ENCODE measurements around the gene FNDC8.
"Not testable (repeated sequence)": the region's sequence is repeated elsewhere in the genome, so short reads cannot be mapped to it uniquely, and the experiment has no call there.

Gene FNDC8

DNA sequence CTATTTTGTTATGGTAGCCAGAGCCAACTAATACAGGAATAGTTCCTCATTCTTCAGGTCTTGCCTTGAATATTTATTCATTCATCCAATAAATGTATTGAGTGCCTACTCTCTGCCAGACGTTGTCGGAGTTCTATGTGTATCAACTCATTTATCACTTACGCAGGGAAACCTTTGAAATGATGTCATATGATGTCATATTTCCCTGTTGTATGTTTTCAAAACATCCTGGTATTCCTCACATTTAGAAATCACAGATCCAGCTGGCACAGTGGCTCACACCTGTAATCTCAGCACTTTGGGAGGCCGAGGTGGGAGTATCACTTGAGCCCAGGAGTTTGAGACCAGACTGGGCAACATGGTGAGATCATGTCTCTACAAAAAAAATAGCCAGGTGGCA, 23.4 kb downstream of the FNDC8 start:
- no peaks in the 10 kb centered on the region for H3K27me3 ChIP-seq (ENCODE audit: control insufficient read depth, insufficient read depth, low read length)
- H3K9me3 ChIP-seq (ENCODE audit: control insufficient read depth, insufficient read depth, low read depth, low read length) = no peaks in the 10 kb centered on the region
- no peak overlapping the region for H3K27ac ChIP-seq (ENCODE audit: low read depth, low read length)
- no peaks in the 10 kb centered on the region for H3K4me1 ChIP-seq (ENCODE audit: control insufficient read depth, insufficient read depth, low read length)
- no peak overlapping the region for H3K9ac ChIP-seq (ENCODE audit: low read length)
- no peak overlapping the region for H3K4me3 ChIP-seq (ENCODE audit: low read depth, low read length)
- H3K36me3 ChIP-seq (ENCODE audit: control insufficient read depth, insufficient read depth, low read length) = peaks cover 2% of the 10 kb centered on the region

DNA sequence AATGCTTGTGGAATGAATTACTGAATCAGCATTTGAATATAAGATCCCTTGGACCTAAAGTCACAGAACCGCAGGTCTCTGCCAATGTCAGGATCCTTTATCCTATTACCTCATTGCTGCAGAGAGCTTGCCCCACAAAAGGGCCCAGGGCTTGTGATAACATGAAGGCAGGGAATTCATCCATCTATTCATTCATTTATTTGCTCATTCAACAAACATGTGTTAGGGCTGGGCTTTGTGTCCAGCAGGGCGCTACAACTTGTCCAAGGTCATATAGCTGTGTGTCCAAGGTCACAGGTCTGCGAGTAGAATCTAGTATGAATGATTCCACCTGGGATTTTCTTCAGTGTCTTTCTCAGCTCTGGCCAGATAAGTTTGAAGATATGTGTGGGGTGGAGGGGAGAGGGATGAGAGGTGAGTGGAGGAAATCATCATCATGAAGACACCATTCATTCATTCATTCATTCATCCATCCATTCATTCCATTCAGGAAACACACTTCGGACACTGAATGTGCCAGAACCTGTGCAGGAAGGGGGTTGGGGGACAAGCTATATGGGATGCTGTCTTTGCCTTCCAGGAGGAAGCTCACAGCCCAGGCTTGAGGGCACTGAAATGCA, 24.9 kb downstream of the FNDC8 start:
- H3K4me1 ChIP-seq (ENCODE audit: control insufficient read depth, insufficient read depth, low read length) = no peaks in the 10 kb centered on the region
- H3K4me3 ChIP-seq (ENCODE audit: low read depth, low read length) = no peak overlapping the region
- no peaks in the 10 kb centered on the region for H3K36me3 ChIP-seq (ENCODE audit: control insufficient read depth, insufficient read depth, low read length)
- no peaks in the 10 kb centered on the region for H3K27me3 ChIP-seq (ENCODE audit: control insufficient read depth, insufficient read depth, low read length)
- no peak overlapping the region for H3K9ac ChIP-seq (ENCODE audit: low read length)
- H3K27ac ChIP-seq (ENCODE audit: low read depth, low read length) = no peak overlapping the region
- H3K9me3 ChIP-seq (ENCODE audit: control insufficient read depth, insufficient read depth, low read depth, low read length) = no peaks in the 10 kb centered on the region

DNA sequence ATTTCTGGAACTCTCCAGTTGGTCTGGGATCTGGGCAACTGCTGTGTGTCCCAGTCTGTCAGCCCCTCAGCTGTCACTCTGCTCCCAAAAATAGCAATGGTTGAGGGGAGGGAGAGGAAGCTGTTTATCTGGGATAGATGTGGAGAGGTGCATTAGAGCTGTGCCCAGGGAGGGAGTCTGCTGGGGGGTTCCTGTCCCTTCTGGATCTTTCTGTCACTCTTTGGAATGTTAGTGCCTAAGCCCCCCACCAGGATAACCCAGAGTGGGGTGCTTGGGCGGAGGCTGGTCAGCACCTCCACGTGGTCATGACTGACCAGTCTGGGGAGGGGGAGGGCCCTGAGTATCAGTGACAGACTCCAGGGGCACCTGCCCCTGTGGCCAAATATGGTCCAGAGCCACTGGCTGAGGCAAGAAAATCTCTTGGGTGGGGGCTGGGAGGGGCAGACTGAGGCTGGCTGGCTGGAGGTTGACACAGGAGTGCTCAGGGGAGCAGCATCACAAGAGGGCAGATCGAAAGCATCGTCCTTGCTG, 26.0 kb downstream of the FNDC8 start, which contains the start of gene UNC45B:
TSS of gene UNC45B (plus strand) at position 443 of the 531 bp plus-strand sequence. CDS start 447 bp downstream, outside the sequence.
- no peaks in the 10 kb centered on the region for H3K4me1 ChIP-seq (ENCODE audit: control insufficient read depth, insufficient read depth, low read length)
- H3K9ac ChIP-seq (ENCODE audit: low read length) = no peak within 1 kb of the TSS
- no peak within 1 kb of the TSS for H3K4me3 ChIP-seq (ENCODE audit: low read depth, low read length)
- H3K27me3 ChIP-seq (ENCODE audit: control insufficient read depth, insufficient read depth, low read length) = no peaks in the 10 kb centered on the region
- no peaks in the 10 kb centered on the region for H3K36me3 ChIP-seq (ENCODE audit: control insufficient read depth, insufficient read depth, low read length)
- H3K27ac ChIP-seq (ENCODE audit: low read depth, low read length) = no peak within 1 kb of the TSS
- H3K9me3 ChIP-seq (ENCODE audit: control insufficient read depth, insufficient read depth, low read depth, low read length) = no peaks in the 10 kb centered on the region

DNA sequence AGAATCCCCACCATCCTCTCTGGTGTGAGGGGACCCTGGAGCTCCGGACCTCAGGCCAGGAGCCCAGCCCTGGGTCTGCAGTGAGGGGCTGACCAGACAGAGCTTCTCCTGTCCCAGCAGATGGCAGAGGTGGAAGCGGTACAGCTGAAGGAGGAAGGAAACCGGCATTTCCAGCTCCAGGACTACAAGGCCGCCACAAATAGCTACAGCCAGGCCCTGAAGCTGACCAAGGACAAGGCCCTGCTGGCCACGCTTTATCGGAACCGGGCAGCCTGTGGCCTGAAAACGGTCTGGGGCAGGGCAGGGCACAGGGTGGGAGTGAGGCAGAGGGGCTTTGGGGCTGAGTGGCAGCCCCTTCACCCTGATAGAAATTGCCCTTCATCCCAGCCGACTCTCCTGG, 26.7 kb downstream of the FNDC8 start:
- H3K4me3 ChIP-seq (ENCODE audit: low read depth, low read length) = no peak overlapping the region
- no peaks in the 10 kb centered on the region for H3K27me3 ChIP-seq (ENCODE audit: control insufficient read depth, insufficient read depth, low read length)
- H3K9ac ChIP-seq (ENCODE audit: low read length) = no peak overlapping the region
- H3K36me3 ChIP-seq (ENCODE audit: control insufficient read depth, insufficient read depth, low read length) = no peaks in the 10 kb centered on the region
- H3K9me3 ChIP-seq (ENCODE audit: control insufficient read depth, insufficient read depth, low read depth, low read length) = no peaks in the 10 kb centered on the region
- H3K4me1 ChIP-seq (ENCODE audit: control insufficient read depth, insufficient read depth, low read length) = no peaks in the 10 kb centered on the region
- H3K27ac ChIP-seq (ENCODE audit: low read depth, low read length) = no peak overlapping the region

DNA sequence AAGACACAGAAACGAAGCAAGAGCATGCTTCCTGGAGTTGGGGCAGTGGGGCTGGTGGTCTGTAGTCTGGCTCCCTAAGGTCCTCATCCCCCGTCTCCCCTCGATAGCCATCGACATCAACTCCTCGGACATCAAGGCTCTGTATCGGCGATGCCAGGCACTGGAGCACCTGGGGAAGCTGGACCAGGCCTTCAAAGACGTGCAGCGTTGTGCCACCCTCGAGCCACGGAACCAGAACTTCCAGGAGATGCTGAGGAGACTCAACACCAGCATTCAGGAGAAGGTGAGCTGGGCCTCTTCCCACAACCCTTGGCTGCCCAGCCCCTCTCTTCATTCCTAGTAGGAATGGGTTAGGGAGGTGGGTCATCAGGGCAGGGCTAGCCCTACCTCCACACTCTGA, 28.5 kb downstream of the FNDC8 start:
- H3K27ac ChIP-seq (ENCODE audit: low read depth, low read length) = no peak overlapping the region
- H3K4me3 ChIP-seq (ENCODE audit: low read depth, low read length) = no peak overlapping the region
- no peaks in the 10 kb centered on the region for H3K4me1 ChIP-seq (ENCODE audit: control insufficient read depth, insufficient read depth, low read length)
- no peaks in the 10 kb centered on the region for H3K36me3 ChIP-seq (ENCODE audit: control insufficient read depth, insufficient read depth, low read length)
- no peaks in the 10 kb centered on the region for H3K9me3 ChIP-seq (ENCODE audit: control insufficient read depth, insufficient read depth, low read depth, low read length)
- H3K27me3 ChIP-seq (ENCODE audit: control insufficient read depth, insufficient read depth, low read length) = no peaks in the 10 kb centered on the region; the same call in 1 of the 2 replicates
- H3K9ac ChIP-seq (ENCODE audit: low read length) = no peak overlapping the region

DNA sequence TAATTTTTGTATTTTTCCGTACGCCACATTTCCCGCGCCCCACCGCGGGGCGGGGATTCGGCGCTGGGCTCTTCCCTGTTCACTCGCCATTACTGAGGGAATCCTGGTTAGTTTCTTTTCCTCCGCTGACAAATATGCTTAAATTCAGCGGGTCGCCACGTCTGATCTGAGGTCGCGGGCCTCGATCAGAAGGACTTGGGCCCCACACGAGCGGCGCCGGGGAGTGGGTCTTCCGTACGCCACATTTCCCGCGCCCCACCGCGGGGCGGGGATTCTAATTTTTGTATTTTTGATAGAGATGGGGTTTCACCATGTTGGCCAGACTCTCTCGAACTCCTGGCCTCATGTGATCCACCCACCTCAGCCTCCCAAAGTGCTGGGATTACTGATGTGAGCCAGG, 29.7 kb downstream of the FNDC8 start:
- H3K27me3 ChIP-seq (ENCODE audit: control insufficient read depth, insufficient read depth, low read length); H3K36me3 ChIP-seq (ENCODE audit: control insufficient read depth, insufficient read depth, low read length); H3K9ac ChIP-seq (ENCODE audit: low read length); H3K27ac ChIP-seq (ENCODE audit: low read depth, low read length); H3K4me3 ChIP-seq (ENCODE audit: low read depth, low read length); H3K4me1 ChIP-seq (ENCODE audit: control insufficient read depth, insufficient read depth, low read length); H3K9me3 ChIP-seq (ENCODE audit: control insufficient read depth, insufficient read depth, low read depth, low read length): not testable (repeated sequence)

DNA sequence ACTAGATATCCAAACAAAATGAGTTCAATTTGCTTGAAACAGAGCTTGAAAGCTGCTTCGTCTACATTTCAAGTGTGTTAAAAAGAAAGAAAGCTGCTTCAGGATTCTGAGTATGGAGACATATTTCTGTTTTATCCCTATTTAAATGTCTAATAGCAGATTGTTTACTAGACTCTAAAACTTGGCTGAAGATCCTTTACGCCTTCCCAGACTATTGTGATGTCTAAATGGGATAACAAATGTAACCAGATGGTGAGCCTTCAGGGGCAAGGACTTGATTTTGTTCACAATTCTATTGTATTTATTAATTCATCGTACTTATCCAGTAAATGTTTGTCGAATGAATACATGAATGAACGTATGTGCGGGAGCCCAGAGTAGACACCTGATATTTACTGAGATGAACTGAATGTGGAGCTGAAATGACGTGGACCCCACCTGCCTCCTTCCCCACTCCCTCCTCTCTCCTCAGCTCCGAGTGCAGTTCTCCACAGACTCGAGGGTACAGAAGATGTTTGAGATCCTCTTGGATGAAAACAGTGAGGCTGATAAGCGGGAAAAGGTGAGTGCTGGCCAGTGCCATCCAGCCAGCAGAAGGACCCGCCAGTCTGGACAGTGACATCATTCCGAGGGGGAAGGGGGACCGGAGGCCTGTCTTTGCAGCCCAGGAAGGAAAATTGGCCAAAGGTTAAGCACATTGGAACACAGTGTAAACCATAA, 31.2 kb downstream of the FNDC8 start:
- Histone ChIP-seq H3K4me3 (ENCODE audit: low read depth, low read length) (no peak overlapping the region), H3K36me3 (ENCODE audit: control insufficient read depth, insufficient read depth, low read length) (no peaks in the 10 kb centered on the region), H3K9ac (ENCODE audit: low read length) (no peak overlapping the region), H3K27me3 (ENCODE audit: control insufficient read depth, insufficient read depth, low read length) (no peaks in the 10 kb centered on the region; the same call in 1 of the 2 replicates), H3K27ac (ENCODE audit: low read depth, low read length) (no peak overlapping the region), H3K9me3 (ENCODE audit: control insufficient read depth, insufficient read depth, low read depth, low read length) (no peaks in the 10 kb centered on the region), H3K4me1 (ENCODE audit: control insufficient read depth, insufficient read depth, low read length) (no peaks in the 10 kb centered on the region)

DNA sequence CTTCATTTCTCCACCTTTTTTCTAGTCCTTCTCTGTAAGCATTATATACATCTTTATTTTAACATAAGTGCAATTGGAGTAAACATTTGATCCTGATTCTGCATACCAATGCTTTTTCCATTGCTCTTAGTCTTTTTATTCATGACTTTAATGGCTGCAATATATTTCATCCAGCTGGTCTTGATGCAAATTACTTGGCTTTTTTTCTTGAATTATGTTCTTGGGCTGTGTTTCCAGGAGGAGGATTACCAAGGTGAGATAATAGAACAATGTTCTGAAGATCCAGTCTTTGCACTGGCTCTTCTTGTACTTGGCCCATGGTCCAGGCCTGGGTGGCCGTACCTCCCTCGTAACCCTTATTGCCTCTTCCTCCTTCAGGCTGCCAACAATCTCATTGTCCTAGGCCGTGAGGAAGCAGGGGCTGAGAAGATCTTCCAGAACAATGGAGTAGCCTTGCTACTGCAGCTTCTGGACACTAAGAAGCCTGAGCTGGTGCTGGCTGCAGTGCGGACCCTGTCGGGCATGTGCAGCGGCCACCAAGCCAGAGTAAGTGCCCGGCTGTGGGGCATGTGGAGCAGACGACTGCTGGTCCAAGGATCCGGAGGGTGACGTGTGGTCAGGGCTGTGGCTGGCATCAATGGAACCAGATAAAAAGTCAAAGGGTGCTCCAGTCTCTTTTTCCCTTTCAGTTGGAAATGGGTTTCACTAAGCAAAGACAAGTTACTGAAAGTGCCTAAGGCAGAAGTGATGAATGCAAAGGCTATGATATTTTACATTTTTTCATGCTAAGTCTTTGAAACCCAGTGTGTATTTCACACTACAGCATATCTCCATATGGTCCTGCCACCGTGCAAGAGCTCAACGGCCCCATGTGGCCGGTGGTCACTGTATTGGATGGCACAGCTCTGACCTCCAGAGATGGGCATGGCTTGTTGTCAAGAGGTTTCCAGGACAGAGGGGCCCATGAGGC, 33.1 kb downstream of the FNDC8 start:
- no peak overlapping the region for H3K9ac ChIP-seq (ENCODE audit: low read length)
- H3K4me1 ChIP-seq (ENCODE audit: control insufficient read depth, insufficient read depth, low read length) = no peaks in the 10 kb centered on the region
- H3K36me3 ChIP-seq (ENCODE audit: control insufficient read depth, insufficient read depth, low read length) = no peaks in the 10 kb centered on the region
- H3K27ac ChIP-seq (ENCODE audit: low read depth, low read length) = no peak overlapping the region
- H3K27me3 ChIP-seq (ENCODE audit: control insufficient read depth, insufficient read depth, low read length) = no peaks in the 10 kb centered on the region; the same call in 1 of the 2 replicates
- no peak overlapping the region for H3K4me3 ChIP-seq (ENCODE audit: low read depth, low read length)
- no peaks in the 10 kb centered on the region for H3K9me3 ChIP-seq (ENCODE audit: control insufficient read depth, insufficient read depth, low read depth, low read length)

DNA sequence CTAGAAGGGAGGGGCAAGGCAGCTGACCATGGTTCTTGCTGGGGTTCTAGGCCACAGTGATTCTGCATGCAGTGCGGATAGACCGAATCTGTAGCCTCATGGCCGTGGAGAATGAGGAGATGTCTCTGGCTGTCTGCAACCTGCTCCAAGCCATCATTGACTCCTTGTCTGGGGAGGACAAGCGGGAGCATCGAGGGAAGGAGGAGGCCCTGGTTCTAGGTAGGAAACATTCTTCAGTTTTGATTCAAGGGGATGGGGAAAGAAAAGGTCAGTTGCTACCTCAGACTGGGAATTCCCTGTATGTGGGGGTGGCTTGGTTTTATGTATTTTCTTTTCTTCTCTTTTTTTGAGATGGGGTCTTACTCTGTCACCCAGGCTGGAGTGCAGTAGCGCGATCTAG, 33.8 kb downstream of the FNDC8 start:
- Histone ChIP-seq H3K36me3 (ENCODE audit: control insufficient read depth, insufficient read depth, low read length) (no peaks in the 10 kb centered on the region), H3K27ac (ENCODE audit: low read depth, low read length) (no peak overlapping the region), H3K4me1 (ENCODE audit: control insufficient read depth, insufficient read depth, low read length) (no peaks in the 10 kb centered on the region), H3K9me3 (ENCODE audit: control insufficient read depth, insufficient read depth, low read depth, low read length) (no peaks in the 10 kb centered on the region), H3K4me3 (ENCODE audit: low read depth, low read length) (no peak overlapping the region), H3K27me3 (ENCODE audit: control insufficient read depth, insufficient read depth, low read length) (no peaks in the 10 kb centered on the region; the same call in 1 of the 2 replicates), H3K9ac (ENCODE audit: low read length) (no peak overlapping the region)

DNA sequence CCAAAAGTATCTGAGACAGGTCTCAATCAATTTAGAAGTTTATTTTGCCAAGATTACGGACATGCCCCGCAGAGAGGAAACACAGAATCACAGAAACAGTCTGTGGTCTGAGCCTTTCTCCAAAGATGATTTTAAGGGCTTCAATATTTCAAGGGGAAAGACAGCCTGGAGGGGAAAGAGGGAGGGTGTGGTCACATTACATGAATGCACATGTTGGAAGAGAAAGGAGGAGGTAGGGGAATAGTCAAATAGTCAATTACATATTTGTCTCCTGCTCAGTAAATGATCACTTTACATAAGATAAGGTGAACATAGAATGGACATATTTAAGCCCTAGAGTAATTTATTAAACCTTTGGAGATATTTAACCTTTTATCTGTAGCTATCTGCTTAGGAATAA, 38.5 kb downstream of the FNDC8 start:
- Histone ChIP-seq H3K9ac (ENCODE audit: low read length) (no peak overlapping the region), H3K4me3 (ENCODE audit: low read depth, low read length) (no peak overlapping the region), H3K4me1 (ENCODE audit: control insufficient read depth, insufficient read depth, low read length) (peaks cover 4% of the 10 kb centered on the region; the same call in 1 of the 2 replicates), H3K27ac (ENCODE audit: low read depth, low read length) (no peak overlapping the region), H3K9me3 (ENCODE audit: control insufficient read depth, insufficient read depth, low read depth, low read length) (no peaks in the 10 kb centered on the region), H3K27me3 (ENCODE audit: control insufficient read depth, insufficient read depth, low read length) (no peaks in the 10 kb centered on the region), H3K36me3 (ENCODE audit: control insufficient read depth, insufficient read depth, low read length) (no peaks in the 10 kb centered on the region)
